GM13976 (cell line): ENCODE results near the gene SDF4.
A peak's percentile ranks its signal among the peaks of the same experiment; 100 is the strongest.
"Not testable (repeated sequence)": the region's sequence is repeated elsewhere in the genome, so short reads cannot be mapped to it uniquely, and the experiment has no call there.

Experiments
- DNase-seq: peaks from one replicate; pipeline ENCODE4 v3.0.0; 2012; ENCODE audit warnings: low spot score
- CTCF ChIP-seq: IDR thresholded peaks from 2 replicates; pipeline ENCODE4 v1.5.1; 2012; ENCODE audit warnings: borderline replicate concordance, mild to moderate bottlenecking; ENCODE audit not compliant: insufficient read depth; ENCODE audit errors: extremely low read depth, missing control alignments, control extremely low read depth
- in situ Hi-C: fragments of 300-500 bp; cut with MboI; formaldehyde crosslinking; loops from one replicate; pipeline ENCODE4 v1.12.0; 2022; ENCODE audit warnings: low sequenced_read_pairs, mixed read lengths, inconsistent platforms; ENCODE audit not compliant: unreplicated experiment

SDF4 gene

GRCh38 chr1:1254667-1254998 lies 22.8 kb upstream of the SDF4 start:
- in situ Hi-C loops: loop anchor here (25.0 kb wide), 1 partner anchor 367 kb away; no protein-coding TSS in a partner anchor
- TF ChIP-seq CTCF: no peak
- DNase-seq: no peak

GRCh38 chr1:1253972-1254666 lies 22.3 kb upstream of the SDF4 start:
- no peak for DNase-seq
- TF ChIP-seq CTCF: no peak
- in situ Hi-C loops: loop anchor here (25.0 kb wide), 1 partner anchor 367 kb away; no protein-coding TSS in a partner anchor

DNA sequence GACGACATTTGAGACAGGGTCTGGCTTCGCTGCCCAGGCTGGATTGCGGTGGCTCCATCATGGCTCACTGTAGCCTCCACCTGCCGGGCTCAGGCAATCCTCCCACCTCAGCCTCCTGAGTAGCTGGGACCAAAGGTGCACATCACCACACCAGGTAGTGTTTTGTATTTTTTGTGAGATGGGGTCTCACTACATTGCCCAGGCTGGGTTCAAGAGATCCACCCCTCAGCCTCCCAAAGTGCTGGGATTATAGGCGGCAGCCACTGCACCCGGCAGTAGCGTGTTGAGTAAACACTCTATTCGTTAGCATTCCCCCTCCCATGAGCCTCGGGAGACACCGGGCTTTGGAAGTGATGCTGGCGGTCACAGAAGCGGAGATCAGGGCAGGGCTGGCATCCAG lies 21.5 kb upstream of the SDF4 start:
- TF ChIP-seq CTCF: no peak
- DNase-seq: no peak
- in situ Hi-C loops: loop anchor here (25.0 kb wide), 1 partner anchor 366 kb away; no protein-coding TSS in a partner anchor

DNA sequence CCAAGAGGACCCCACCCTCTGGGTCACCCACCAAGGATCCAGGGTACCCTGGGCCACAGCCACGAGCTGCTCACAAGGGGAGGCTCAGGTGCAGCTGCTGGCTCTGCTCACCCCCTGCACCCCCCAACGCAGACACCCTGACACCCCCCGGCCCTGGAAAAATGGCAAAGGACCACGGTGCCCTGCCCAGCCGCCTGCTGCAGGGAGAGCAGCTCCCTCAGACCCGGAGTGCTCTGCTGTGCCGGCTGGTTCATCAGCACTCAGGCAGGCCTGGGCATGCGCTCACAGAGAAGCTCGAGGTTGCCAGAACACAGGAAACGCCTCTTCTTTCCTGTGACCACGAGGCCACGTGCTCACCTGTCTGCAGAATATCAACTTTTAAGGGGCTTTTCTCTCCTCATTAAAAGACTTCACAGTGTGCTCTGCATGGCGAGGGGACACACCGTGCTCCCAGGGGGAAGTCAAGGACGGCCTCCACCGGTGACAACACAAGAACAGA lies 19.0 kb upstream of the SDF4 start:
- TF ChIP-seq CTCF: no peak
- in situ Hi-C loops: loop anchor here (25.0 kb wide), 1 partner anchor 364 kb away; no protein-coding TSS in a partner anchor

GRCh38 chr1:1248009-1248913 lies 16.5 kb upstream of the SDF4 start:
- DNase-seq, in situ Hi-C loops: not testable (repeated sequence)

More for the DNA sequence above, 19.0 kb upstream of the SDF4 start:
- DNase-seq: peak; percentile 89

- DNase-seq: no peak
- in situ Hi-C loops: no loop called here
- TF ChIP-seq CTCF: no peak
Measured at GRCh38 chr1:1247341-1247913, 15.6 kb upstream of the SDF4 start.
